Fibroblast of lung (primary cell): ENCODE measurements around the gene C19orf38. TPM values are rescaled to one million over a fixed set of nuclear protein-coding genes. Genes with fewer than 3 reads are reported as not detected.

ENCODE experiments used
- DNase-seq, 2 donors: peaks; one replicate each; pipeline versions ENCODE4 v3.0.0 to v3.0.0-alpha.2; 2010; ENCODE audit warnings: low read depth in 2 of 2
- H2AFZ ChIP-seq: 2 replicates; pipeline ENCODE4 v1.5.1; 2012; ENCODE audit warnings: low read length, control low read depth, inconsistent platforms
- H3K27ac ChIP-seq: 2 replicates; pipeline ENCODE4 v1.5.1; 2011; ENCODE audit warnings: low read length, control low read depth; ENCODE audit not compliant: insufficient read depth
- H3K27me3 ChIP-seq: 2 replicates; pipeline ENCODE4 v1.5.1; 2011; ENCODE audit warnings: mild to moderate bottlenecking, low read length; ENCODE audit not compliant: control insufficient read depth, insufficient read depth
- H3K36me3 ChIP-seq: 2 replicates; pipeline ENCODE4 v1.5.1; 2011; ENCODE audit warnings: low read length; ENCODE audit not compliant: control insufficient read depth, insufficient read depth
- H3K4me1 ChIP-seq: 2 replicates; pipeline ENCODE4 v1.5.1; 2011; ENCODE audit warnings: low read length; ENCODE audit not compliant: control insufficient read depth, insufficient read depth; ENCODE audit errors: extremely low read depth
- H3K4me2 ChIP-seq: 2 replicates; pipeline ENCODE4 v1.5.1; 2011; ENCODE audit warnings: low read length, control low read depth; ENCODE audit not compliant: insufficient read depth; ENCODE audit errors: extremely low read depth
- H3K4me3 ChIP-seq, 4 experiments: fragments of 200-600 bp in 1 of 4; sonication (generic) in 1 of 4; replicated peaks in 1 of 4; 2 replicates each; pipeline ENCODE4 v1.5.1; 2011 to 2016; ENCODE audit warnings: low read length in 4 of 4, low read depth in 3 of 4, mild to moderate bottlenecking in 3 of 4, control low read depth in 2 of 4, inconsistent platforms in 1 of 4, mixed read lengths in 1 of 4; ENCODE audit not compliant: insufficient read depth in 1 of 4; ENCODE audit errors: control extremely low read depth in 1 of 4
- H3K79me2 ChIP-seq: 2 replicates; pipeline ENCODE4 v1.5.1; 2012; ENCODE audit warnings: mild to moderate bottlenecking, low read length, inconsistent platforms; ENCODE audit not compliant: control insufficient read depth, insufficient read depth
- H3K9ac ChIP-seq: 2 replicates; pipeline ENCODE4 v1.5.1; 2011; ENCODE audit warnings: mild to moderate bottlenecking, low read length, control low read depth; ENCODE audit not compliant: insufficient read depth
- H3K9me3 ChIP-seq: 2 replicates; pipeline ENCODE4 v1.5.1; 2012; ENCODE audit warnings: low read depth, low read length; ENCODE audit not compliant: control insufficient read depth, insufficient read depth
- H4K20me1 ChIP-seq: 2 replicates; pipeline ENCODE4 v1.5.1; 2011; ENCODE audit warnings: low read length; ENCODE audit not compliant: control insufficient read depth, insufficient read depth; ENCODE audit errors: extremely low read depth
- CTCF ChIP-seq, 2 donors: IDR thresholded peaks in 1 of 2; conservative IDR thresholded peaks in 1 of 2; 1 replicate in 1 of 2; 2 replicates in 1 of 2; pipeline ENCODE4 v1.5.1; 2011 to 2012; ENCODE audit warnings: low read length in 2 of 2, control low read depth in 1 of 2, inconsistent platforms in 1 of 2, low read depth in 1 of 2, mild to moderate bottlenecking in 1 of 2
- EZH2 ChIP-seq: IDR thresholded peaks from 2 replicates; pipeline ENCODE4 v1.5.1; 2012; ENCODE audit warnings: low read length, control low read depth, mild to moderate bottlenecking; ENCODE audit errors: missing control alignments
- polyA plus RNA-seq, 2 donors: library from polyadenylated mRNA; depleted of rRNA in 1 of 2; stranded (reverse) in 1 of 2; unstranded in 1 of 2; fragments of >200 nt; gene quantifications; 2 replicates each; pipeline ENCODE4 v1.2.1, GENCODE V29; 2011 to 2012; ENCODE audit warnings: missing spikeins in 1 of 2
- total RNA-seq: library from RNA; depleted of rRNA; stranded (reverse); fragments of >200 nt; gene quantifications from 2 replicates; pipeline ENCODE4 v1.2.1, GENCODE V29; 2014

C19orf38 gene
- total and polyA plus RNA-seq, 2 donors (not counting 1 experiment from before 2014, with no cell fraction given): 0.08 to 1.3 TPM

- no peaks in the 10 kb centered on the region for H3K36me3 ChIP-seq
- no peak overlapping the region for H3K9ac ChIP-seq
- H3K79me2 ChIP-seq: no peaks in the 10 kb centered on the region
- TF ChIP-seq CTCF (conservative IDR thresholded peaks at IDR 0.05 in 1 of 2, IDR thresholded peaks at IDR 0.05 in 1 of 2; ENCODE audit: low read depth in 1 of 2, low read length in 2 of 2): no peak
- TF ChIP-seq EZH2: no peak
- DNase-seq: no peak
- no peak overlapping the region for H2AFZ ChIP-seq
- peaks cover 3% of the 10 kb centered on the region for H3K27me3 ChIP-seq
- H3K27ac ChIP-seq: no peak overlapping the region
- H3K9me3 ChIP-seq: no peaks in the 10 kb centered on the region
- no peaks in the 10 kb centered on the region for H4K20me1 ChIP-seq
- no peak overlapping the region for H3K4me3 ChIP-seq
- H3K4me2 ChIP-seq: no peak overlapping the region
- no peaks in the 10 kb centered on the region for H3K4me1 ChIP-seq
Measured at GRCh38 chr19:10850631-10851030, 2.4 kb downstream of the C19orf38 start.

- H4K20me1 ChIP-seq: no peaks in the 10 kb centered on the region
- H2AFZ ChIP-seq: no peak overlapping the region
- no peaks in the 10 kb centered on the region for H3K4me1 ChIP-seq
- peak; percentile 42 to 63 for DNase-seq
- no peak overlapping the region for H3K4me2 ChIP-seq
- no peak overlapping the region for H3K9ac ChIP-seq
- H3K36me3 ChIP-seq: no peaks in the 10 kb centered on the region
- peaks cover 3% of the 10 kb centered on the region for H3K27me3 ChIP-seq
- no peaks in the 10 kb centered on the region for H3K79me2 ChIP-seq
- no peak overlapping the region for H3K4me3 ChIP-seq
- TF ChIP-seq EZH2: no peak
- no peak for TF ChIP-seq CTCF (conservative IDR thresholded peaks at IDR 0.05 in 1 of 2, IDR thresholded peaks at IDR 0.05 in 1 of 2; ENCODE audit: low read depth in 1 of 2, low read length in 2 of 2)
- H3K9me3 ChIP-seq: no peaks in the 10 kb centered on the region
- H3K27ac ChIP-seq: no peak overlapping the region
Measured at GRCh38 chr19:10852098-10852800, 4.0 kb downstream of the C19orf38 start.

- Histone ChIP-seq H3K9me3 (no peaks in the 10 kb centered on the region), H2AFZ (no peak overlapping the region), H3K9ac (no peak overlapping the region), H3K27me3 (peaks cover 3% of the 10 kb centered on the region), H4K20me1 (no peaks in the 10 kb centered on the region), H3K4me1 (no peaks in the 10 kb centered on the region), H3K27ac (no peak overlapping the region), H3K4me3 (no peak overlapping the region), H3K36me3 (no peaks in the 10 kb centered on the region), H3K79me2 (no peaks in the 10 kb centered on the region), H3K4me2 (no peak overlapping the region)
- DNase-seq: no peak
- TF ChIP-seq EZH2: no peak
- TF ChIP-seq CTCF (conservative IDR thresholded peaks at IDR 0.05 in 1 of 2, IDR thresholded peaks at IDR 0.05 in 1 of 2; ENCODE audit: low read depth in 1 of 2, low read length in 2 of 2): no peak
Measured at GRCh38 chr19:10852941-10853340, 4.7 kb downstream of the C19orf38 start.
